ENCODE measurements around the gene CREB3L4.

The CREB3L4 gene, protein sequence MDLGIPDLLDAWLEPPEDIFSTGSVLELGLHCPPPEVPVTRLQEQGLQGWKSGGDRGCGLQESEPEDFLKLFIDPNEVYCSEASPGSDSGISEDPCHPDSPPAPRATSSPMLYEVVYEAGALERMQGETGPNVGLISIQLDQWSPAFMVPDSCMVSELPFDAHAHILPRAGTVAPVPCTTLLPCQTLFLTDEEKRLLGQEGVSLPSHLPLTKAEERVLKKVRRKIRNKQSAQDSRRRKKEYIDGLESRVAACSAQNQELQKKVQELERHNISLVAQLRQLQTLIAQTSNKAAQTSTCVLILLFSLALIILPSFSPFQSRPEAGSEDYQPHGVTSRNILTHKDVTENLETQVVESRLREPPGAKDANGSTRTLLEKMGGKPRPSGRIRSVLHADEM

DNA sequence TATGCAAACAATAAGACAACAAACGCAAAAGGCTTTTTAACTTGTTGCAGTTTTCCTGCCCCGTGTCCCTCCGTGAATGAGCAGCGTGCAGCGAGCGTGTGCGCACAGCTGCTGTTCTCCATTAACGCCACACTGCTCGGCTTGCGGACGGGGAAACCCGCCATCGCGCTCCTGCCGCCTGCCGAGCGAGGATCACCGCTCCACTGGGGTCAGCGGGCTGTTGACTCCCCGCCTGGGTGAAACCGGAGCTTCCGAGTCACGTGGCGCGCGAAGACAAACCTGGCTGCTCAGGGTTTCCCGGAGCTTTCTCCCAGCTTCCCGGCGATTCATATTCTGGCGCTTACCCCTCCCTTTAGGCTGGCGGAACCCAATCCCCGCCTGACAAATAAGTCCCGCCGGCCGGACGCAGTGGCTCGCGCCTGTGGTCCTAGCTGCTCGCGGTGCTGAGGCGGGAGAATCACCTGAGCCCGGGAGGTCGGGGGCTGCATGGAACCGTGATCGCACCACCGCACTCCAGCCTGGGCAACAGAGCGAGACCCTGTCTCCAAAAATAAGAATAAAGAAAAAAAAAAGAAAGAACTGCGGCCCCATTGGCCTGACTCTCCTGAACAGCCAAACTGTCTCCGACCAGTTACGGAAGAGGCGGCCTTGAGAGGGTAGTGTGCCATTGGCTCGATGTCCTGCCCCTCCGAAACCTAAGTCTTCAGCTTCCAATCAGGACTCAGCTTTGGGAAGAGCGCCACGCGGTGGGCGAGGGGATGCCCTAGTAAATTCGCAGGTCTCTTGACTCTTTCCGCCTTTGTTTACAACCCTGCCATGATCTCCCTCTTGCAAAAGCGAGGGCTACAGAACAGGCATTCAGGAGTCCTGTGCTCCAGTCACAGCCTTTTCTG, at the start of gene CREB3L4:
Gene CREB3L4 (plus strand): TSS at position 796 of the 893 bp plus-strand sequence. CDS start 624 bp downstream, outside the sequence.
- peak; percentile 80 for DNase-seq

DNA sequence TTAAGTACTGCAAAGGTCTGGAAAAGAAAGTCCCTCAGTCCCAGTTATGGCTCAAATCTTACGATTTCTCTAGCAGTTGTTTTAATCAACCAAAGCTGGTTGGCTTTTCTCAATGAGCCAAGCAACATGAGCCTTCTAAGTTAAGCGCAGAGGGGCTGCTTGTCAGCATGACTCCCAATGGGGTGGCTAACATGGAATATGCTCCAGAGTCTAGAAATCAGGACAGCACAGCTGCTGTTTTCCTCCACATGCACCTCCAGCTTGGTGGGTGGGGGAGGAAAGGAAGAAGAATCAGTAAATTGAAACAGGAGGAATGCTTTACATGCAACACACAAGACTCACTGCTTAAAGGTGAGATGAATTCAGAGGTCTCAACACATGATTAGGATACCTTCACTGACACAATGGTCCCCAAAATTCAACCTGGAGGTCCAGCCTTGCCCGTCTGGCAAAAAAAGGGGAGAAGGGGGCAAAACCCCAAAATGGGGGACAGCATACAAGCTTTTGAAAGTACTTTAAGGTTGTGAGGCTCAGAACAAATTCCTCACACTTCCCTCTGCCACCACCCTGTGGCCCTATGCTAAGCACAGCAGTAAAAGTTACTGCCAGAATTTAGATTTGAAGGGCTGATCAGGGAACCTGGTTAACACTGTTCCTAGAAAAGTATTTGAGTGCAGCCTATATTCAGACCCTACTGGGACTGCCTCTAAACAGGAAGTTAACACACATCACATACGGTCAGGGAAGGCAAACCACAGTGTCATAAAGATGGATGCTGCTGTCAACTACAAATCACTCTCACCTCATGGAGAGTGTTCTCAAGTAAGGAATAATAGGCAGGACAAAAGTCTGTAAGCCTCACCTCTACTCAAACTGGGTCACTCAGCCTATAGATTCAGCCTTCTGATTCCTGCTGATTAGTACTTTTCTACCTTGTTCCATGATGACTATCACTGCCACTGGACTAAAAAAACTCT, 47.5 kb upstream of the CREB3L4 start:
- no peak for DNase-seq

DNA sequence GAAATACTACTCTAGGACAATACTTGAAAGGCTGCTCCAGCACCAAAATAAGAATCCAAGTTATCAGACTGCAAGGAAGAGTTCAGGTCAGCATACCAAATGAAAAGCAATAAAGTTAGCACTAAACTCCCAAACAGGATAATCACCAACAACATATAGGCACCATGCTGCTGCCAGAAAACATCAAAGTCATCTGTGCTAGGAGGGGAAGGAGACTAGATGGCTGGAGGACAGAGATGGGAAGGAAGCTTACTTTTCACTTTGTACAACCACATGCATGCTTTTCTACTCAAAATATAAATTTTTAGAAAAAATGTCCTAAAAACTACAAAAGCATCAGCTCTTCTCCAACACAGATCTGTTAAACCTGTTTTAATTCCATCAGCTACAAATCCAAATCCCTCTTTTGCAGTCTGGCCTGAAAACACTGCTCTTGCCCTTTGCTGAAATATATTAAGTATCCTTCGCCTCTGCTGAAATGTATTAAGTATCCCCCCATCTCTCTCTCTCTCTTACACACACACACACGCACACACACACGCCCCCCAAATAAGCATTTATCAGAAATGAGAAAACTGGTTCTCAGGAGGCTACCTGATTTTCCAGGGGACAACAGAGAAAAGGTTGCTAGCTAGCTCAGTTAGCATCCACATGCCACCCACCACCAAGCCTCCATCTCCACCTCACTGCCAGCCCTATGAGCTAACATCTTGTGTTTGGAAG, 46.5 kb upstream of the CREB3L4 start:
- no peak for DNase-seq

DNA sequence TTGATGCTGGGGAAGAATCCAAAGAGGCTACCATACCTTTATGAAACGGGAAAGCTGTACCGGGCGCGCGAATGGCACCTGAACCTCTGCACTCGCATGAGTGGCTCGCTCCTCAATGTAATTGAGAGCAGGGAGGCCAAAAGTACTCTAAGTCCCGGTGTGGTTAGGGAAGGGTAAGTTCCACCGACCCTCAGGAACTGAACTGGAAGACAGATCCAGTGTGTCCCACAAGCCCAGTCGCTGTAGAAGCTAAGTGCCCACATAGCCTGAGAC, 46.0 kb upstream of the CREB3L4 start:
- no peak for DNase-seq

DNA sequence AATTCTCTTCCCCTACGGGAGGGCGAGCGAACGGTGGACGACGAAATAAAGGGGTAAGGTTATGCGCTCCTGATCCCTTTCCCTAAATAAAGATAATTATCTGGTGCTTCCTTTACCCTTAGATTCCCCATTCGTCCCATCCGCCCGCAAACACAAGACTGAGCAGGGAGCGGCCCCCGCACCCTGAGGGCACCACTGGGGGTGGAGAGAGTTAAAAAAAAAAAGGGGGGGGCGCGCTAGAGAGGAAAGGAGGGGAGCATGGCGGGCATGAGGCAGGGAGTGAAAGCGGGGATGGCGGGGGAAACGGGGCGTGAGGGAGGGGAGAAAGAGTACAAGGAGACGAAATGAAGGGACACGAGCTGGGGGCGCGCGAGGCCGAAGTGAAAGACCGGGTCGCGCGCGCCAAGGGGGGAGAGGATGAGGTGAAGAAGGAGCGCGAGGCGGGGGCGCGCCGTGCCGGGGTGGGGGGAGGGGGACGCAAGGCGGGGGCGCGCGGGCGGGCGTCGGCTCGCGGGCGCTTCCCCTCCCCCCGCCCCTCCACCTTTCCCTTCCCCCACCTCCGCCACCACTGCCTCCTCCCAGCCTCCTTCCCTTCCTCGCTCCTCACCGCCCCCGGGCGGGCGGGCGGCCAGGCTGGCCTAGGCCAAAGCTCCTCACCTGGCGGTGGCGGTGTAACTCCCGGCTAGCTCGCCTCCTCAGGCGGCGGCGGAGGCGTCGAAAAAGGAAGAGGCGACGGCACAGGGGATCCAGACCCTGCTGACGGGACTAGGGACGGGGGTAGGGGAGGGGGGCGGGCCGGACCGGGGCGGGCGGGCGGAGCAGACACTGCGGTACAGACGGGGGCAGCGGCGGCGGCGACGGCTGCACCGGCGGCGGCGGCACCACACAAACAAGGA, 45.4 kb upstream of the CREB3L4 start:
- DNase-seq = peak; percentile 46

DNA sequence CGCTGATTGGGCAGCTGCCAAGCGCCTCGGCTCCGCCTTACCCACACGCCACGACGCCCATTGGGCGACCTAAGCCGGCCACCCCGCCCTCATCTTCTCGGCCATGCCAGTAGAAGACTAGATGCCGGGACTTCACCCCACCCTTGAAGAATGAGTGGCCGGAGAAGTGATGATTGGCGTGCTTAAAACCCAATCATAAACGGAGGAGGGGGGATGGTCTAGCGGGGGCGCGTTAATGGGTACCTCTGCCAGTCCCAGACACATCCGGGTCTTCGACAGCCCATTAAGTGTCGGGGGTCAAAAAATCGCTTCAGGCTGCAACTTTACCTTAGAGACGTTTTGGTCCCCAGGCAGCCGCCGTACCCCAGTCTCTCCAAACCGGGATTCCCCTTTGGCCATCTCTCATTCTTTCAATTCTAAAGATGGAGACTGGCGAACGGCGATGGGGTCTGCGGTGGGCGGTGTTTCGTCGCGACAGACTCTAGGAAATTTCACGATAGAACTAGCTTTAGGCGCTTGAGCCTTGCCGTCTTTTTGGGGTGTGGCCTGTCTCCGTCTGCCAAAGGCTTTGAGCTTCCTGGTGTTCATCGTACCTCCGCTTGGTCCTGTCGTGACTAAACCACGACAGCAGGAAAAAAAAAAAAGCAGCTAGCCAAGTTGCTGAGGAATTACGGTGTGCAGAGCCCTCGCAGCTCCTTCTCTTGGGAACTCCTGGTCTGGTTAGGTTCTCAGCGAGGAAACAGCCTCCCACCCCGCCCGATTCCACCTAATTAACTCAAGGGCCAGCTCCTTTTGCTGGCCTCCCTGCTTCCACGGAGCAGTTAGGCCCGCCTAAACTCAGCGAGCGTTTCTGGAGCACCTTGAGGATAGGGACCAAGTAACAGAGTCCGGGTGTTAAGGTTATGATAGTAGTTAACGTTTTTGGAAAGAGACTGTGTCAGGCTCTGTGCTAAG, 44.5 kb upstream of the CREB3L4 start, which contains the start of gene GATAD2B:
Gene GATAD2B (minus strand): TSS at position 1 of the 954 bp plus-strand sequence. CDS start 94,625 bp downstream, outside the sequence.
- peak; percentile 96 for DNase-seq

DNA sequence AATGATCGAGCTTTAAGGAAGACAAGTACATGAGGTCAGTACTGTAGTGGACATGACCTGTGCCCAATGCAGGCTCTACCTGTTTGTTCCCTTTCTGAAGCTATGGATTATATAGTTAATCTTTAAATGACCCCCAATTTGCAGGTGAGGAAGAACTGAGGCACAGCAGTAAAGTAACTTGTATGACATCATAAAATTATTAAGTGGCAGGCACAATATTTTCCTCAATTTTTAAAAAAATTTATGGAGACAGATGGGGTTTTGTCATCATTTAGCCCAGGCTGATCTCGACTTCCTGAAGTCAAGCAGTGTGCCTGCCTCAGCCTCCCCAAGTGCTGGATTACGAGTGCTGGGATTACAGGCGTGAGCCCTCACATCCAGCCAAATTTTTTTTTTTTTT, 41.3 kb upstream of the CREB3L4 start:
- no peak for DNase-seq

DNA sequence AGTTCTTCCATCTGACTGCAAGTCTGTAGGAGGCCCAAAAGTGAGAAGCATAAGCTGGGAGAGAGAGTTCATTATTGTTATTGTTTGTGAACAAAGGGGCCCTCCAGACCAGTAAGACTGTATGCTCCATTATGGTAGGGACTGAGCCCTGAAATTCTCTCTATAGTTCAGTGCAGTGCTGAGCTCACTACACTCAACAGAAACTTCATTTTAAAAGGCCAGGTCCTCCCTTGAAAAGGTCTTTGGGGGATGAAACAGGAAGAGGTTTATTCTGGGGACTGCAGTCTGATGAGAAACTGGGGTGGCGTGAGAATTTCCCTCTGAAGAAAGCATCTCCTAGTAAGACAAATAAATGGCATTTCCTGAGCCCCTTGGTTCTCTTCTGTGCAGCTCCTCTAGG, 39.5 kb upstream of the CREB3L4 start:
- no peak for DNase-seq

DNA sequence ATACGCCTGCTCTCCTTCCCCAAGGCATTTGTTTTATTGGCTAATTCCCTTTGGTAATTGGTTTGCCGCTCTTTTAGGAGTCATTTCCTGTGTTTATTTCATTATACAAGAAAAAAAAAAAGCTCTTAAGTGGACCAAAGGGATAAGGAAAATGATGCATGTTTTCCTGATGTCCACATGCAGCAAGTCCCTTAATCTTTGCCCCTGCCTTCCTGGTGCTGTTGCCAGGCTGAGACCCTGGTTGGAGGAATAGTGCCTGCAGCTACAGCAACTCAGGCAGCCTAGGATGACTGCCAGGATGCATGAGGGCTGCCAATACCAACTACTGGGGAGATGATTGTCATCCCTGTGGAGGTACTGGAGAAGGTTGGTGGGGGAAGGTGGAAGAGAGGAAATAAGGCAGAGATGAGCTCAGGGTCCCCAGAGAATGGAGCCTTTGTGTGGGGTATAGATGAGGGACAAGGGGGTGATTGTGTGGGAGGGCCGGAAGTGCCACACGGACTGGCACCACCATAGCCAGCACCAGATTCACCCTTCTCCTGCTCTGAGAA, 38.8 kb upstream of the CREB3L4 start:
- DNase-seq = no peak

DNA sequence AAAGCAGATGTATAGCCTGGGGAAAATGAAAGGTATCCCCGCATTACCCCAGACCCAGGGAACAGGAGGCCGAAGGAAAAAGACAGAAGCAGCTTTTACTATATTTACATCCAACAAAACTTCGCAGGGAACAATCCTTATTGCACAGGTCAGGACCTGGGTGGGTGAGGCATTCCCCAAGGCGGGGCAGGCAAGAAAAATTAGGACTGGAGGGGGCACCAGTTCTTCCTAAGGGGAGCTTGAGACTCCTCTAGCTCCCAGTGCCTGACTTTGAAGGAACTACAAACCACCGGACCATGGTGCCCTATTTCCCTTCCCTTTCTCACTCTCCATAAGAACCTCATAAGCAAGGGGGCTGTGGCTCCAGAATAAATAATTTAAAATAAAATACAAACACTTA, 38.3 kb upstream of the CREB3L4 start:
- DNase-seq = no peak

DNA sequence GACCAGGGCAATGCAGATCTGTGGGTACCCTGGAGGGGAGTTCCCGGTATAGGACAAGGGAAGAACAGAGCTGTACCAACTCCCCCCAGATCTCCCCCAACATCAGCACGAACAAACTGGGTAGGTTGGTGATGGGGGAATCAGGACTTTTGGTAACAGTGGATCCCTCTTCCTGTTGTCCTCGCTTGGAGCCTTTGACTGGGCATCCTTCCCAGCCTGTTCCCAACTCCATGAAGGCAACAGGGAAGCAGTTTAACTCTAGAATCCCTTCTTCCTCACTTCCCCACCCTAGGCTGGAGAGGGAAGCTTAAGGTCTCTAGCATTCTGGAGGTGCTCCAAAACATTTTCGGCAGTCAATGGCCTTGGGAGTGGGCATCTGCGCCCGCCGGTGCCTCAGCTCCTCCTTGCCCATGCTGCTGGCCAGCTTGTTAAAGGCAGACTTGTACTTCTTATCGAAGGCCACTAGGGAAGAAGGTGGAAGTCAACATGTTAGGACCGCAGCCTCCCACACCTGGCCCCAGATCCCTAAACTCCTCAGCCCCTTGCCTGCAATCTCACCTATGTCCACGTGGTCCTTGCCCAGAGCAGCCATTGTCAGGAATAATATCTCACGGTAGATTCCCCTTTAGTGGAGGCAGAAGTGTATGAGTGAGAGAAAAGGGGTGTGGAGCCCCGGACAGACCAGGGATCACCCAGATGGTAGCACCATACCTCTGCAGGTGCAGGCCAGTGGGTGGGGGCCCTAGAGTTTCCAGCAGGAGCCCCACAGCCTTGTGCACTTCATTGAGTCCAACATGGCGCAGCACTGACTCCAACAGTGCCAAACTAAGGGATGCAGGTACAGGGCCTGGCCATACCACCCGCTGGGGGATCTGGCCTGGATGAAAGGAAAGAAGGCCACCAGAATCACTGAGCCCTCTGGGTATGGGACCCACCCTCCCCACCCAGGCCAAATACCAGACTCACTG, 37.4 kb upstream of the CREB3L4 start:
- DNase-seq = no peak

DNA sequence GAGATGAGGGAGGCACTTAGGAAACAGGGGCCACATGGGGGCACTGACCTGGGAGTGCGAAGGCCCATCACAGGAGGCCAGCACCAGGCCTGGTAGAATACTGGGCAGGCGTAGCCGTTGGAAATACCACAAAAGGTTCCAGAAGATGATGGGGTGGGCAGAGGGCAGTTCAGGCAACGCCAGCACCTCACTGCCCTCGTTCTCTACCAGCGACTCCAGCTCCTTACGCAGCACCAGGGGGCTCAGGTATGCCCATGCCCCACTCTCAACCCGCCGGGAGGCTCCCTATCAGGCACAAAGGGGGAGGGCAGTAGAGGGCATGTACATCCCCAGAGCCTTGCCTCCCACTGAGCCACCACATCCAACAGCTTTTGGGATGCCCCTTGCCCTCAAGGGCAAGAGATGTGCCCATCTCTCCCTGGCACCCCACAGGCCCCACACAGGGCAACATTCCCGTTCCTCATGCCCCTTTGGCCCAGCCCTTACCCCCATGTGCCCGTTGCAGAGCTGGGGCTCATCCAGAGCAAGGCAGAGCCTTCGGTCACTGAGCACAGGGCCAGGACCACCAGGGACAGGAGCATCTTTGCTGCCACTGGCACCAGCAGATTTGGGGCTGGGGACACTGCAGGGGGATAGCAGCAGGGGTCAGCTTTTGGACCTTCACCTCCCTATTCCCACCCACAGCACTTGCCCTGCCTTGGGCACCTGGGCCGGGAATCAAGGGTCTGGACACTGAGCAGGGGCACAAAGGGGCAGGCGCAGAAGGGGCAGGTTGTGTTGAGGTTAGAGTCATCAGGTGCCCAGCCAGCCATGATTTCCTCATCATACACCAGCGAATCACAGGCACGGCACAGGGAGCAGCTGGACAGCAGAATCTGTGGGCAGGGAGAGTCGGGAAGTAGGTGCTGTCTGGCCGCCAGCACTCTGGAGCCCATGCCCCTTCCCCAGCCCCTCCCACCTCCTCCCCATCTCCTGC, 35.3 kb upstream of the CREB3L4 start:
- DNase-seq = no peak

DNA sequence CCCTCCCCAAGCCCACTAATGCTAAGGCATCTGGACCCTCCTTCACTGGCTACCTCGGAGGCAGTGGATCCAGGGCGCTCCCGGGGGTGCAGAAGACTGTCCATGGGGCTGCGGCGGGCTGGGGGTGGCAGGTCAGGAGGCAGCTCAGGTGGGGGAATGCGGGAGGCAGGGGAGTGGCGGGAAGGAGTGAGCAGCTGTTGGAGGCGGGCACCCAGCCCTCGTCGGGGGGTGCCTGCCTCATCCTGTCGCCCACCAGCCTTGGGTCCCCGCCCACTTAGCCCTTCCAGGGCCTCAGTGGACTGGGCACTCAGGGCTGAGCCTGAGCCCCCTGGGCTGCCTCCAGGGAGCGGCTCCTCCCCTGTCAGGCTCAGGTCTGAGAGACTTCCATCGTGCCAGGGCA, 34.3 kb upstream of the CREB3L4 start:
- DNase-seq = no peak

DNA sequence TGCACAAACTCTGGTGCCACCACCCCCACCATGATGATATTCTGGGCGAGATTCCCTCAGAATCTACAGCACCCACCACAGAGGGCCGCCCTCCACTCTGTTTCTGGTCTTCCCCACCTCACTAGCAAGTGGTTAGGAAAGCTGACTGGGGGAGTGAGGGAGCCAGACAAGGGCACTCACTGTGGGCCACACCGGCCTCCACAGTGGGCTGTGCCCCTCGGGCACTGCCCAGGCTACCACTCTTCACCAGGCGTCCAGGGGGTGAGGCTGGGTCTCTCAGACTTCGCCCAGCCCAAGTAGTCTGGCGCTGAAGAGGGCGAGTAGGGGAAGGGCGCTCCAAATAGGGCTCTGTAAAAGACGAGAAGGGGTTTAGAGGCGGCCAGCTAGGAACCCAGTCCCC, 33.7 kb upstream of the CREB3L4 start:
- DNase-seq = no peak

DNA sequence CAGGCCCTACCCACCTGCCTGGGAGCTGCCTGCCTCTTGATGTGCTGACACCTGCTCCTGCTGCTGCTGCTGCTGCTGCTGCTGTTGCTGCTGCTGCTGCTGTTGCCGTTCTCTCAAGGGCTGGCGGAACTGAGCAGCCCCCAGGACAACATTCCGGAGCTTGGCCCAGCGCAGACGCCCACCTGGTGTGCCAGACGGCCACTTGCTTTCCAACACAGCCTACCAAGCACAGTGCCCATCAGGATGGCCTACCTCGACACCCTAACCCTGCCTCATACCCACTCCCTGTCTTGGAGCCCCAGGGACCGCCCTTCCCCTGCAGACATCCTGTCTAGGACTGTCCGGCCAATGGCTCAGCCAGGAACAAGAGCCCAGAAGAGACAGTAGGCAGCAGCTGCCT, 33.0 kb upstream of the CREB3L4 start:
- no peak for DNase-seq

DNA sequence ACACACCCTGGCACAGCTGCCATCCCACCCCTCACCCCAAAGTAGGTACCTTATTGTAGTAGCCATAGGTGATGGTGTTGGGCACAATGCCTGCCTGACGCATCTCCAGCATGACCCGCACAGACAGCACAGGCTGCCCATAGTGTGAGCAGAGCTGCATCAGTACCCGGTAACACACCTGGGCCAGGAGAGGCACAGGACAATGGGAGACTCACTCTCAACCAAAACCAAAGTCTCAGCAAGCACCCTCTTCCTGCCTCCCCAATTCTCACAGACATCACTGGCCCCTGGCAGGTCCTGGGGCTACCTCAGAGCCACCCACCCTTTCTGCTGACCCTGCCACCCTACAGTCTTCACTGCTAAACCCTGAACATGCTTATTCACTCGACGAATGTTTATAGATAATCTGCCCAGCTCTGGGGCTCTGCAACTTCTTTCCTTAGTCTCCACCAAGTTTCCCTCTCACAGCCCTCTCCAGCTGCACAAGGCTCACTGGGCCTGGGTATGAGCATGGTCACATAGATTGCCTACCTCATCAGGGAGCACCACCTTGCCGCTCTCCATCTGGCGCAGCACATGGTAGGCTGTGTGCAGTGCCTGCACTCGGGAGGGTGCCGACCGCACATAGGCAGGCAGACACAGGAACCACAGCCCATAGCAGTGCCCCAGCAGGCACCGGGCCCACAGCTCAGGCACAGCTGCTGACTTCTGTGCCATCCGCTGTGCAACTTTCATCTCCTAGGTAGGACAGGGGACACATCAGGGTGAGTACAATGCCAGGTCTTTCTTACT, 31.5 kb upstream of the CREB3L4 start:
- no peak for DNase-seq
